HEK293 (cell line): Measurements from ENCODE around the gene HOXB8.

Experiments
- BCL11A ChIP-seq: fragments of 450-650 bp; formaldehyde crosslinking; IDR thresholded peaks from 2 replicates; pipeline ENCODE4 v1.5.1; 2016; ENCODE audit warnings: low read depth, missing biosample characterization, missing genetic modification characterization
- ELK4 ChIP-seq: IDR thresholded peaks from 2 replicates; pipeline ENCODE4 v1.6.1; 2011; ENCODE audit warnings: mild to moderate bottlenecking, low read depth, low read length, borderline replicate concordance
- GFI1B ChIP-seq: fragments of 450-650 bp; formaldehyde crosslinking; IDR thresholded peaks from 2 replicates; pipeline ENCODE4 v1.5.1; 2016; ENCODE audit warnings: missing biosample characterization, missing genetic modification characterization
- HOXA7 ChIP-seq: sonication (generic); formaldehyde crosslinking; IDR thresholded peaks from 2 replicates; pipeline ENCODE4 v1.8.1; 2022; ENCODE audit warnings: missing genetic modification reagents, borderline replicate concordance
- KLF16 ChIP-seq: fragments of 450-650 bp; formaldehyde crosslinking; IDR thresholded peaks from 2 replicates; pipeline ENCODE4 v1.5.1; 2017; ENCODE audit warnings: missing biosample characterization, missing genetic modification characterization
- KLF8 ChIP-seq: fragments of 450-650 bp; formaldehyde crosslinking; IDR thresholded peaks from 2 replicates; pipeline ENCODE4 v1.5.1; 2016; ENCODE audit warnings: missing biosample characterization, missing genetic modification characterization
- OVOL3 ChIP-seq: fragments of 450-650 bp; formaldehyde crosslinking; IDR thresholded peaks from 2 replicates; pipeline ENCODE4 v1.5.1; 2016; ENCODE audit warnings: missing biosample characterization, missing genetic modification characterization
- SP7 ChIP-seq: fragments of 450-650 bp; formaldehyde crosslinking; IDR thresholded peaks from 2 replicates; pipeline ENCODE4 v1.5.1; 2016; ENCODE audit warnings: missing biosample characterization, missing genetic modification characterization
- ZBTB1 ChIP-seq: fragments of 450-650 bp; formaldehyde crosslinking; IDR thresholded peaks from 2 replicates; pipeline ENCODE4 v1.5.1; 2016; ENCODE audit warnings: missing biosample characterization, missing genetic modification characterization
- ZBTB7A ChIP-seq: fragments of 450-650 bp; formaldehyde crosslinking; IDR thresholded peaks from 2 replicates; pipeline ENCODE4 v1.5.1; 2016; ENCODE audit warnings: low read depth, missing biosample characterization, missing genetic modification characterization
- ZNF146 ChIP-seq: fragments of 450-650 bp; formaldehyde crosslinking; IDR thresholded peaks from 2 replicates; pipeline ENCODE4 v1.5.1; 2016; ENCODE audit warnings: missing biosample characterization, missing genetic modification characterization
- ZNF157 ChIP-seq: fragments of 450-650 bp; formaldehyde crosslinking; IDR thresholded peaks from 2 replicates; pipeline ENCODE4 v1.5.1; 2016; ENCODE audit warnings: missing biosample characterization, missing genetic modification characterization
- ZNF366 ChIP-seq: fragments of 450-650 bp; formaldehyde crosslinking; conservative IDR thresholded peaks from 2 replicates; pipeline ENCODE4 v1.5.1; 2016; ENCODE audit warnings: missing biosample characterization, missing genetic modification characterization
- ZNF426 ChIP-seq: fragments of 450-650 bp; formaldehyde crosslinking; IDR thresholded peaks from 2 replicates; pipeline ENCODE4 v1.5.1; 2017; ENCODE audit warnings: missing biosample characterization, missing genetic modification characterization, mild to moderate bottlenecking, inconsistent platforms, moderate library complexity
- ZNF433 ChIP-seq: fragments of 450-650 bp; formaldehyde crosslinking; IDR thresholded peaks from 2 replicates; pipeline ENCODE4 v1.5.1; 2016; ENCODE audit warnings: missing biosample characterization, missing genetic modification characterization, low read depth
- ZNF571 ChIP-seq: fragments of 450-650 bp; formaldehyde crosslinking; IDR thresholded peaks from 2 replicates; pipeline ENCODE4 v1.5.0; 2017; ENCODE audit warnings: missing biosample characterization, missing genetic modification characterization
- ZNF596 ChIP-seq: fragments of 450-650 bp; IDR thresholded peaks from 2 replicates; pipeline ENCODE4 v1.5.0; 2018; ENCODE audit warnings: missing biosample characterization, mild to moderate bottlenecking, missing genetic modification characterization, moderate library complexity
- ZNF621 ChIP-seq: fragments of 450-650 bp; formaldehyde crosslinking; IDR thresholded peaks from 2 replicates; pipeline ENCODE4 v1.5.1; 2017; ENCODE audit warnings: missing biosample characterization, missing genetic modification characterization
- ZNF626 ChIP-seq: fragments of 450-650 bp; sonication (Bioruptor Pico); formaldehyde crosslinking; IDR thresholded peaks from 2 replicates; pipeline ENCODE4 v1.5.1; 2018; ENCODE audit warnings: missing biosample characterization, missing genetic modification characterization, inconsistent platforms
- ZNF768 ChIP-seq: fragments of 450-650 bp; formaldehyde crosslinking; IDR thresholded peaks from 2 replicates; pipeline ENCODE4 v1.5.1; 2018; ENCODE audit warnings: missing biosample characterization, mild to moderate bottlenecking, missing genetic modification characterization
- TF ChIP-seq, protein P1 (sequence below): fragments of 450-650 bp; formaldehyde crosslinking; IDR thresholded peaks from 2 replicates; pipeline ENCODE4 v1.5.1; 2017; ENCODE audit warnings: missing biosample characterization, mild to moderate bottlenecking, missing genetic modification characterization, moderate library complexity
- TF ChIP-seq, protein P2 (sequence below): fragments of 450-650 bp; formaldehyde crosslinking; IDR thresholded peaks from 2 replicates; pipeline ENCODE4 v1.5.1; 2016; ENCODE audit warnings: missing biosample characterization, missing genetic modification characterization
- TF ChIP-seq, protein P3 (sequence below): fragments of 450-650 bp; formaldehyde crosslinking; IDR thresholded peaks from 2 replicates; pipeline ENCODE4 v1.5.1; 2016; ENCODE audit warnings: missing biosample characterization, missing genetic modification characterization
- TF ChIP-seq, protein P4 (sequence below): fragments of 450-650 bp; formaldehyde crosslinking; IDR thresholded peaks from 2 replicates; pipeline ENCODE4 v1.5.1; 2016; ENCODE audit warnings: missing biosample characterization, missing genetic modification characterization, borderline replicate concordance
- TF ChIP-seq, protein P5 (sequence below): fragments of 450-650 bp; formaldehyde crosslinking; IDR thresholded peaks from 2 replicates; pipeline ENCODE4 v1.5.1; 2016; ENCODE audit warnings: missing biosample characterization, missing genetic modification characterization
- TF ChIP-seq, protein P6 (sequence below): fragments of 450-650 bp; formaldehyde crosslinking; IDR thresholded peaks from 2 replicates; pipeline ENCODE4 v1.5.1; 2016; ENCODE audit warnings: missing biosample characterization, missing genetic modification characterization

Gene HOXB8

DNA sequence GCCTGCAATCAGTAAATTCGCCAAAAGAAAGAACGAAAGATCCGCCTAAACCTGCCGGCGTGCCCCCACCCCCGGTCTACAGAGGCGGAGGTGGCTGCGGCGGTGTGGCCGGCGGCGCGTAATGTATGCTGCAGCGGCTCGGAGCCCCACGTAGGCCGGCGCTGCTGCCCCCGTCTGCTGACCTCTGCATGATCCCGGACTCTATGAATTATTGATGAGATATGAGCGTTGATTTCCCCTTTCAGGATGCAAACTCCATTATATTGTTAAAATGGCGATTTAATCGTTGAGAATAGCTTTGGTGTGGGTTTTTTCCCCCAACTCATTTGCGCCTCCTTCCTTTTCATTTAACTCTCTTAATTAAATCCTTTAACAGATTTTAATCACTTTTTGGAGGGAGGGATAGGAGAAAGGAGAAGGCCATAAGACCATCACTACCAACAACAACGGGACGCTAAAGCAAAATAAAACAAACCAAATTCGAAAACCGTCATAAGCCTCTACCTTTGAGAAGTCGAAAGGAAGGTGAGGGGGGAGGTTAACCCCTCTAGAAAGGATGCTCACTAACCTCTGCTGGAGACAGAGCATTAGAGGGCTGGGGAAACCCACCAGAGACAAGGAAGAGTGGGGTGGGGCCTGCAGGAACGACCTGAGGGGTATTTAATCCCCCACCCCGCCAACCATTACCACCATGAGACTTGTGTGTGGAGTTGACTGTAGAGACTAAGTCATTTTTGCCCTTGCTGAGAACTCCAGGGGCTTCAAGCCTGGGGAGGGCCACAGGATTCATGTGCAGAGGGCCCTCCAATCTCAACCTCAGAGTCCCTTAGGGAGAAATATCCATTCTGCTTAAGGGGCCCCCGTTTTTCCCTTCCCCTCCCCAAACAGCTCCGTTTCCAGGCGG, 28.5 kb downstream of the HOXB8 start (continued):
- TF ChIP-seq, protein P1, sequence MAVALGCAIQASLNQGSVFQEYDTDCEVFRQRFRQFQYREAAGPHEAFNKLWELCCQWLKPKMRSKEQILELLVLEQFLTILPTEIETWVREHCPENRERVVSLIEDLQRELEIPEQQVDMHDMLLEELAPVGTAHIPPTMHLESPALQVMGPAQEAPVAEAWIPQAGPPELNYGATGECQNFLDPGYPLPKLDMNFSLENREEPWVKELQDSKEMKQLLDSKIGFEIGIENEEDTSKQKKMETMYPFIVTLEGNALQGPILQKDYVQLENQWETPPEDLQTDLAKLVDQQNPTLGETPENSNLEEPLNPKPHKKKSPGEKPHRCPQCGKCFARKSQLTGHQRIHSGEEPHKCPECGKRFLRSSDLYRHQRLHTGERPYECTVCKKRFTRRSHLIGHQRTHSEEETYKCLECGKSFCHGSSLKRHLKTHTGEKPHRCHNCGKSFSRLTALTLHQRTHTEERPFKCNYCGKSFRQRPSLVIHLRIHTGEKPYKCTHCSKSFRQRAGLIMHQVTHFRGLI (tag by site-specific recombination): no peak
- TF ChIP-seq BCL11A: peak; percentile 37; the same call in 1 of the 2 replicates
- TF ChIP-seq, protein P2, sequence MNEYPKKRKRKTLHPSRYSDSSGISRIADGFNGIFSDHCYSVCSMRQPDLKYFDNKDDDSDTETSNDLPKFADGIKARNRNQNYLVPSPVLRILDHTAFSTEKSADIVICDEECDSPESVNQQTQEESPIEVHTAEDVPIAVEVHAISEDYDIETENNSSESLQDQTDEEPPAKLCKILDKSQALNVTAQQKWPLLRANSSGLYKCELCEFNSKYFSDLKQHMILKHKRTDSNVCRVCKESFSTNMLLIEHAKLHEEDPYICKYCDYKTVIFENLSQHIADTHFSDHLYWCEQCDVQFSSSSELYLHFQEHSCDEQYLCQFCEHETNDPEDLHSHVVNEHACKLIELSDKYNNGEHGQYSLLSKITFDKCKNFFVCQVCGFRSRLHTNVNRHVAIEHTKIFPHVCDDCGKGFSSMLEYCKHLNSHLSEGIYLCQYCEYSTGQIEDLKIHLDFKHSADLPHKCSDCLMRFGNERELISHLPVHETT (tag by site-specific recombination): no peak
- no peak for TF ChIP-seq HOXA7 (CRISPR knock-in tag)
- TF ChIP-seq, protein P3, sequence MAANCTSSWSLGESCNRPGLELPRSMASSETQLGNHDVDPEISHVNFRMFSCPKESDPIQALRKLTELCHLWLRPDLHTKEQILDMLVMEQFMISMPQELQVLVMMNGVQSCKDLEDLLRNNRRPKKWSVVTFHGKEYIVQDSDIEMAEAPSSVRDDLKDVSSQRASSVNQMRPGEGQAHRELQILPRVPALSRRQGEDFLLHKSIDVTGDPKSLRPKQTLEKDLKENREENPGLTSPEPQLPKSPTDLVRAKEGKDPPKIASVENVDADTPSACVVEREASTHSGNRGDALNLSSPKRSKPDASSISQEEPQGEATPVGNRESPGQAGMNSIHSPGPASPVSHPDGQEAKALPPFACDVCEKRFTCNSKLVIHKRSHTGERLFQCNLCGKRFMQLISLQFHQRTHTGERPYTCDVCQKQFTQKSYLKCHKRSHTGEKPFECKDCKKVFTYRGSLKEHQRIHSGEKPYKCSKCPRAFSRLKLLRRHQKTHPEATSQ (tag by site-specific recombination): no peak
- no peak for TF ChIP-seq ZNF146 (tag by site-specific recombination)
- no peak for TF ChIP-seq ZBTB1 (tag by site-specific recombination)
- TF ChIP-seq ZNF426 (tag by site-specific recombination): no peak
- TF ChIP-seq ZNF768: no peak
- no peak for TF ChIP-seq OVOL3 (tag by site-specific recombination)
- no peak for TF ChIP-seq KLF16 (tag by site-specific recombination)
- no peak for TF ChIP-seq ZNF596 (tag by site-specific recombination)
- no peak for TF ChIP-seq KLF8 (tag by site-specific recombination)
- TF ChIP-seq, protein P4, sequence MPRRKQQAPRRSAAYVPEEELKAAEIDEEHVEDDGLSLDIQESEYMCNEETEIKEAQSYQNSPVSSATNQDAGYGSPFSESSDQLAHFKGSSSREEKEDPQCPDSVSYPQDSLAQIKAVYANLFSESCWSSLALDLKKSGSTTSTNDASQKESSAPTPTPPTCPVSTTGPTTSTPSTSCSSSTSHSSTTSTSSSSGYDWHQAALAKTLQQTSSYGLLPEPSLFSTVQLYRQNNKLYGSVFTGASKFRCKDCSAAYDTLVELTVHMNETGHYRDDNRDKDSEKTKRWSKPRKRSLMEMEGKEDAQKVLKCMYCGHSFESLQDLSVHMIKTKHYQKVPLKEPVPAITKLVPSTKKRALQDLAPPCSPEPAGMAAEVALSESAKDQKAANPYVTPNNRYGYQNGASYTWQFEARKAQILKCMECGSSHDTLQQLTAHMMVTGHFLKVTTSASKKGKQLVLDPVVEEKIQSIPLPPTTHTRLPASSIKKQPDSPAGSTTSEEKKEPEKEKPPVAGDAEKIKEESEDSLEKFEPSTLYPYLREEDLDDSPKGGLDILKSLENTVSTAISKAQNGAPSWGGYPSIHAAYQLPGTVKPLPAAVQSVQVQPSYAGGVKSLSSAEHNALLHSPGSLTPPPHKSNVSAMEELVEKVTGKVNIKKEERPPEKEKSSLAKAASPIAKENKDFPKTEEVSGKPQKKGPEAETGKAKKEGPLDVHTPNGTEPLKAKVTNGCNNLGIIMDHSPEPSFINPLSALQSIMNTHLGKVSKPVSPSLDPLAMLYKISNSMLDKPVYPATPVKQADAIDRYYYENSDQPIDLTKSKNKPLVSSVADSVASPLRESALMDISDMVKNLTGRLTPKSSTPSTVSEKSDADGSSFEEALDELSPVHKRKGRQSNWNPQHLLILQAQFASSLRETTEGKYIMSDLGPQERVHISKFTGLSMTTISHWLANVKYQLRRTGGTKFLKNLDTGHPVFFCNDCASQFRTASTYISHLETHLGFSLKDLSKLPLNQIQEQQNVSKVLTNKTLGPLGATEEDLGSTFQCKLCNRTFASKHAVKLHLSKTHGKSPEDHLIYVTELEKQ: no peak
- no peak for TF ChIP-seq ZBTB7A (tag by site-specific recombination)
- no peak for TF ChIP-seq GFI1B (tag by site-specific recombination)
- no peak for TF ChIP-seq ZNF366 (tag by site-specific recombination)
- no peak for TF ChIP-seq ZNF157 (tag by site-specific recombination)
- no peak for TF ChIP-seq ZNF571 (tag by site-specific recombination)
- TF ChIP-seq ZNF621 (tag by site-specific recombination): no peak
- TF ChIP-seq, protein P5, sequence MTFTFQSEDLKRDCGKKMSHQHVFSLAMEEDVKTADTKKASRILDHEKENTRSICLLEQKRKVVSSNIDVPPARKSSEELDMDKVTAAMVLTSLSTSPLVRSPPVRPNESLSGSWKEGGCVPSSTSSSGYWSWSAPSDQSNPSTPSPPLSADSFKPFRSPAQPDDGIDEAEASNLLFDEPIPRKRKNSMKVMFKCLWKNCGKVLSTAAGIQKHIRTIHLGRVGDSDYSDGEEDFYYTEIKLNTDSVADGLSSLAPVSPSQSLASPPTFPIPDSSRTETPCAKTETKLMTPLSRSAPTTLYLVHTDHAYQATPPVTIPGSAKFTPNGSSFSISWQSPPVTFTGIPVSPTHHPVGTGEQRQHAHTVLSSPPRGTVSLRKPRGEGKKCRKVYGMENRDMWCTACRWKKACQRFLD (tag by site-specific recombination): no peak
- TF ChIP-seq ZNF626: no peak
- TF ChIP-seq ZNF433: no peak
- no peak for TF ChIP-seq ELK4
- no peak for TF ChIP-seq SP7 (tag by site-specific recombination)
- TF ChIP-seq, protein P6, sequence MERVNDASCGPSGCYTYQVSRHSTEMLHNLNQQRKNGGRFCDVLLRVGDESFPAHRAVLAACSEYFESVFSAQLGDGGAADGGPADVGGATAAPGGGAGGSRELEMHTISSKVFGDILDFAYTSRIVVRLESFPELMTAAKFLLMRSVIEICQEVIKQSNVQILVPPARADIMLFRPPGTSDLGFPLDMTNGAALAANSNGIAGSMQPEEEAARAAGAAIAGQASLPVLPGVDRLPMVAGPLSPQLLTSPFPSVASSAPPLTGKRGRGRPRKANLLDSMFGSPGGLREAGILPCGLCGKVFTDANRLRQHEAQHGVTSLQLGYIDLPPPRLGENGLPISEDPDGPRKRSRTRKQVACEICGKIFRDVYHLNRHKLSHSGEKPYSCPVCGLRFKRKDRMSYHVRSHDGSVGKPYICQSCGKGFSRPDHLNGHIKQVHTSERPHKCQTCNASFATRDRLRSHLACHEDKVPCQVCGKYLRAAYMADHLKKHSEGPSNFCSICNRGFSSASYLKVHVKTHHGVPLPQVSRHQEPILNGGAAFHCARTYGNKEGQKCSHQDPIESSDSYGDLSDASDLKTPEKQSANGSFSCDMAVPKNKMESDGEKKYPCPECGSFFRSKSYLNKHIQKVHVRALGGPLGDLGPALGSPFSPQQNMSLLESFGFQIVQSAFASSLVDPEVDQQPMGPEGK (tag by site-specific recombination): peak; percentile 76
